GM21381 (cell line): ENCODE data around the gene HBS1L.

Experiments used
- ATAC-seq: cut with Tn5 transposase; IDR thresholded peaks from one replicate; pipeline ENCODE4 v1.9.1; 2021; ENCODE audit warnings: mild to moderate bottlenecking, moderate library complexity; ENCODE audit not compliant: unreplicated experiment

The HBS1L gene

GRCh38 chr6:135038335-135038734 lies 16.3 kb downstream of the HBS1L start:
- ATAC-seq: no peak

- no peak for ATAC-seq
Observed at GRCh38 chr6:135037541-135037940, 17.1 kb downstream of the HBS1L start.

- ATAC-seq: no peak
Observed at GRCh38 chr6:135036731-135037420, 17.7 kb downstream of the HBS1L start.

- no peak for ATAC-seq
Observed at GRCh38 chr6:135033238-135033637, 21.4 kb downstream of the HBS1L start.

GRCh38 chr6:135030532-135031178 lies 24.0 kb downstream of the HBS1L start:
- no peak for ATAC-seq

- ATAC-seq: peak; percentile 94
Observed at GRCh38 chr6:135030056-135030473, 24.6 kb downstream of the HBS1L start.

GRCh38 chr6:135025775-135026174 lies 28.8 kb downstream of the HBS1L start:
- ATAC-seq: no peak

GRCh38 chr6:135025175-135025574 lies 29.4 kb downstream of the HBS1L start:
- no peak for ATAC-seq

GRCh38 chr6:135022050-135022697 lies 32.4 kb downstream of the HBS1L start:
- ATAC-seq: peak; percentile 11

GRCh38 chr6:135021310-135022049 lies 33.1 kb downstream of the HBS1L start:
- peak; percentile 69 for ATAC-seq

- ATAC-seq: no peak
Observed at GRCh38 chr6:135018941-135019340, 35.7 kb downstream of the HBS1L start.

- ATAC-seq: no peak
Observed at GRCh38 chr6:135018052-135018451, 36.6 kb downstream of the HBS1L start.

GRCh38 chr6:135014353-135014832 lies 40.2 kb downstream of the HBS1L start:
- peak; percentile 84 for ATAC-seq

- ATAC-seq: no peak
Observed at GRCh38 chr6:135013211-135013610, 41.4 kb downstream of the HBS1L start.

- ATAC-seq: no peak
Observed at GRCh38 chr6:135012764-135013163, 41.9 kb downstream of the HBS1L start.

GRCh38 chr6:135012349-135012748 lies 42.3 kb downstream of the HBS1L start:
- ATAC-seq: no peak

- peak; percentile 7 for ATAC-seq
Observed at GRCh38 chr6:135008941-135009290, 45.7 kb downstream of the HBS1L start.

- peak; percentile 91 for ATAC-seq
Observed at GRCh38 chr6:135008072-135008940, 46.3 kb downstream of the HBS1L start.

GRCh38 chr6:135006386-135006914 lies 48.2 kb downstream of the HBS1L start:
- no peak for ATAC-seq

- ATAC-seq: no peak
Observed at GRCh38 chr6:135004399-135004798, 50.2 kb downstream of the HBS1L start.
